Neural progenitor cell (in vitro differentiated cells): ENCODE data around the gene KRT222. TPM values are rescaled to one million over a fixed set of nuclear protein-coding genes. Genes with fewer than 3 reads are reported as not detected.
A peak's percentile ranks its signal among the peaks of the same experiment; 100 is the strongest.

Source experiments
- DNase-seq: peaks from one replicate; pipeline ENCODE4 v3.0.0-alpha.2; 2016; ENCODE audit warnings: low spot score
- H2AFZ ChIP-seq: fragments of 200-600 bp; sonication (generic); replicated peaks from 2 replicates; pipeline ENCODE4 v1.6.1; 2016; ENCODE audit warnings: antibody characterized with exemption
- H3F3A ChIP-seq: fragments of 200-600 bp; sonication (generic); 2 replicates; pipeline ENCODE4 v1.6.1; 2016; ENCODE audit warnings: antibody characterized with exemption, low read depth
- H3K27ac ChIP-seq: fragments of 200-600 bp; sonication (generic); 2 replicates; pipeline ENCODE4 v1.5.1; 2016; ENCODE audit warnings: mild to moderate bottlenecking
- H3K27me3 ChIP-seq: fragments of 200-600 bp; sonication (generic); 2 replicates; pipeline ENCODE4 v1.6.1; 2016; ENCODE audit warnings: mild to moderate bottlenecking, moderate library complexity
- H3K36me3 ChIP-seq: fragments of 200-600 bp; sonication (generic); 2 replicates; pipeline ENCODE4 v1.5.1; 2016
- H3K4me1 ChIP-seq: fragments of 200-600 bp; sonication (generic); 2 replicates; pipeline ENCODE4 v1.6.1; 2016; ENCODE audit warnings: mixed run types
- H3K4me2 ChIP-seq: fragments of 200-600 bp; sonication (generic); 2 replicates; pipeline ENCODE4 v1.6.1; 2016
- H3K4me3 ChIP-seq: fragments of 200-600 bp; sonication (generic); 2 replicates; pipeline ENCODE4 v1.5.1; 2016
- H3K79me2 ChIP-seq: fragments of 200-600 bp; sonication (generic); 2 replicates; pipeline ENCODE4 v1.6.1; 2016; ENCODE audit warnings: low read depth
- H3K9ac ChIP-seq: fragments of 200-600 bp; sonication (generic); 2 replicates; pipeline ENCODE4 v1.6.1; 2016
- H3K9me3 ChIP-seq: fragments of 200-600 bp; sonication (generic); 2 replicates; pipeline ENCODE4 v1.5.1; 2016; ENCODE audit warnings: low read depth
- H4K20me1 ChIP-seq: fragments of 200-600 bp; sonication (generic); 2 replicates; pipeline ENCODE4 v1.6.1; 2016; ENCODE audit warnings: low read depth
- H3K27ac Mint-ChIP-seq: 3 replicates; pipeline ENCODE4 v1.8.0; 2021; ENCODE audit warnings: mixed read lengths
- H3K27me3 Mint-ChIP-seq: 2 replicates; pipeline ENCODE4 v1.8.0; 2022; ENCODE audit warnings: low read depth, mild to moderate bottlenecking, inconsistent platforms, moderate library complexity, mixed read lengths; ENCODE audit not compliant: insufficient read depth
- H3K36me3 Mint-ChIP-seq: 3 replicates; pipeline ENCODE4 v1.8.0; 2021; ENCODE audit warnings: mixed read lengths
- H3K4me1 Mint-ChIP-seq: 3 replicates; pipeline ENCODE4 v1.8.0; 2021; ENCODE audit warnings: mixed read lengths
- H3K4me3 Mint-ChIP-seq: 3 replicates; pipeline ENCODE4 v1.8.0; 2021; ENCODE audit warnings: mild to moderate bottlenecking, moderate library complexity, mixed read lengths
- H3K9me3 Mint-ChIP-seq: 3 replicates; pipeline ENCODE4 v1.8.0; 2020; ENCODE audit warnings: mixed read lengths
- CTCF ChIP-seq: fragments of 200-600 bp; sonication (generic); IDR thresholded peaks from 2 replicates; pipeline ENCODE4 v1.5.1; 2017; ENCODE audit warnings: antibody characterized with exemption, mild to moderate bottlenecking
- EZH2 ChIP-seq: fragments of 200-600 bp; sonication (generic); IDR thresholded peaks from 2 replicates; pipeline ENCODE4 v1.6.1; 2017; ENCODE audit warnings: antibody characterized with exemption, mild to moderate bottlenecking, moderate library complexity
- EZH2phosphoT487 ChIP-seq: fragments of 200-600 bp; sonication (generic); IDR thresholded peaks from 2 replicates; pipeline ENCODE4 v1.6.1; 2017; ENCODE audit warnings: antibody characterized with exemption
- total RNA-seq: library from RNA; depleted of rRNA; stranded (reverse); fragments of >200 nt; gene quantifications from 2 replicates; pipeline ENCODE4 v1.2.3, GENCODE V29; 2015; ENCODE audit warnings: low replicate concordance

KRT222 gene
- 0.39 and 2.8 TPM in 2 replicates for total RNA-seq

GRCh38 chr17:40664582-40665333, at the start of gene KRT222:
TSS of gene KRT222 (minus strand) at chr17:40665177. CDS start at chr17:40665099, 78 bp downstream.
- Histone ChIP-seq H3K4me3 (peak within 1 kb of the TSS; percentile 36), H3K79me2 (no peaks in the 10 kb centered on the region), H3K4me2 (peak within 1 kb of the TSS; percentile 81), H4K20me1 (no peaks in the 10 kb centered on the region), H3K9ac (no peak within 1 kb of the TSS), H3K4me1 (peaks cover 8% of the 10 kb centered on the region), H3K9me3 (no peaks in the 10 kb centered on the region), H3K36me3 (no peaks in the 10 kb centered on the region), H3F3A (no peaks in the 10 kb centered on the region), H3K27ac (no peak within 1 kb of the TSS), H3K27me3 (peaks cover 7% of the 10 kb centered on the region), H2AFZ (peak within 1 kb of the TSS; percentile 99)
- Mint-ChIP-seq H3K27ac (no peak within 1 kb of the TSS), H3K36me3 (no peaks in the 10 kb centered on the region), H3K9me3 (no peaks in the 10 kb centered on the region), H3K4me1 (peaks cover 13% of the 10 kb centered on the region), H3K4me3 (peak within 1 kb of the TSS; percentile 77), H3K27me3 (no peaks in the 10 kb centered on the region)
- DNase-seq: peak; percentile 38
- TF ChIP-seq CTCF (no peak), EZH2phosphoT487 (no peak), EZH2 (no peak)

DNA sequence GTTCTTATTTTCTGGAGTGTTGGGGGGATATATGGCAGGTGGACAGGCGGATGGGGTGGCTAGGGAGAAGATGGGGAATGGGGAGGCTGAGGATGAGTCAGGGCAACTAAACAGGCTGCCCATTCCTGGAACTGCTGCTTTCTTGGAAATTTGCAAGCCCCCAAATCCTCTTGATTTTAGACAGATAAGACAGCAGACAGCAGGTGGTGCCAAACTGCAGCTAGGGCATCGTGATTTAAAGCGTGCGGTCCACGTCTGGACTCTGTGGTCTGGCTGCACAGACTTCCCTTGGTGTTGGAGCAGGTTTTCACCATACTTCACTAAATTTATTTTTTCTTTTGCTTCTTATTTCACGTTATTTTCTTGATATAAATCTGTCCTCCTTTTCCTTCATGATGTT, 49.5 kb upstream of the KRT222 start:
- Mint-ChIP-seq H3K4me1 (no peaks in the 10 kb centered on the region), H3K36me3 (no peaks in the 10 kb centered on the region), H3K4me3 (no peak overlapping the region), H3K9me3 (peaks cover 2% of the 10 kb centered on the region), H3K27me3 (peaks cover 18% of the 10 kb centered on the region), H3K27ac (no peak overlapping the region)
- no peaks in the 10 kb centered on the region for H3K36me3 ChIP-seq
- H2AFZ ChIP-seq: no peak overlapping the region
- no peaks in the 10 kb centered on the region for H3K4me1 ChIP-seq
- DNase-seq: peak; percentile 11
- H3K9ac ChIP-seq: no peak overlapping the region
- no peaks in the 10 kb centered on the region for H3K9me3 ChIP-seq
- no peak overlapping the region for H3K27ac ChIP-seq
- no peaks in the 10 kb centered on the region for H4K20me1 ChIP-seq
- no peak overlapping the region for H3K4me3 ChIP-seq
- no peaks in the 10 kb centered on the region for H3K79me2 ChIP-seq
- H3K27me3 ChIP-seq: no peaks in the 10 kb centered on the region
- TF ChIP-seq CTCF: peak; percentile 22
- no peak for TF ChIP-seq EZH2
- no peak for TF ChIP-seq EZH2phosphoT487
- no peak overlapping the region for H3K4me2 ChIP-seq
- no peaks in the 10 kb centered on the region for H3F3A ChIP-seq

- Mint-ChIP-seq H3K4me1 (peaks cover 14% of the 10 kb centered on the region), H3K4me3 (no peak overlapping the region), H3K27ac (peak overlapping the region; percentile 42)
Measured at GRCh38 chr17:40707745-40708144, 42.8 kb upstream of the KRT222 start.

More at GRCh38 chr17:40707745-40708144, 42.8 kb upstream of the KRT222 start:
- no peaks in the 10 kb centered on the region for H4K20me1 ChIP-seq
- H3K9ac ChIP-seq: no peak overlapping the region
- H3K79me2 ChIP-seq: no peaks in the 10 kb centered on the region
- H3K27ac ChIP-seq: no peak overlapping the region
- H3K4me3 ChIP-seq: no peak overlapping the region
- no peaks in the 10 kb centered on the region for H3F3A ChIP-seq
- peaks cover 7% of the 10 kb centered on the region for H3K4me1 ChIP-seq
- H3K36me3 Mint-ChIP-seq: no peaks in the 10 kb centered on the region
- peaks cover 4% of the 10 kb centered on the region for H3K27me3 Mint-ChIP-seq
- TF ChIP-seq EZH2 (no peak), CTCF (no peak), EZH2phosphoT487 (no peak)
- H3K27me3 ChIP-seq: no peaks in the 10 kb centered on the region
- DNase-seq: no peak
- no peaks in the 10 kb centered on the region for H3K9me3 ChIP-seq
- no peaks in the 10 kb centered on the region for H3K36me3 ChIP-seq
- no peak overlapping the region for H2AFZ ChIP-seq
- H3K9me3 Mint-ChIP-seq: no peaks in the 10 kb centered on the region
- no peak overlapping the region for H3K4me2 ChIP-seq
